DMS53 (cell line): ENCODE data around the gene RBM47.
"Not testable (repeated sequence)": the region's sequence is repeated elsewhere in the genome, so short reads cannot be mapped to it uniquely, and the experiment has no call there.

Experiments used
- DNase-seq: peaks from one replicate; lab custom pipeline; 2025; lab: John Stamatoyannopoulos, UW

RBM47 gene

DNA sequence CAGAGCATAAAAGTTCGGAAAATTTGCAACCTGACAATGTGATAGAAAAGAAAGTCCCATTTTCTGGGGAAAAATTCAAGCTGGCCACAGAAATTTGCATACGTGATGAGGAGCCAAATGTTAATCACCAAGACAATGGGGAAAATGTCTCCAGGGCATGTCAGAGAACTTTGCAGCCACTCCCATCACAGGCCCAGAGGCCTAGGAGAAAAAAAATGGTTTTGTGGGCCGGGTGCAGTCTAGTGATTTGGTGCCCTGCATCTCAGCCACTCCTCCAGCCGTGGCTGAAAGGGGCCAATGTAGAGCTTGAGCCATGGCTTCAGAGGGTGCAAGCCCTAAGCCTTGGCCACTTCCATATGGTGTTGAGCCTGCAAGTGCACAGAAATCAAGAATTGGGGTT lies 223.3 kb downstream of the RBM47 start:
- DNase-seq: no peak

DNA sequence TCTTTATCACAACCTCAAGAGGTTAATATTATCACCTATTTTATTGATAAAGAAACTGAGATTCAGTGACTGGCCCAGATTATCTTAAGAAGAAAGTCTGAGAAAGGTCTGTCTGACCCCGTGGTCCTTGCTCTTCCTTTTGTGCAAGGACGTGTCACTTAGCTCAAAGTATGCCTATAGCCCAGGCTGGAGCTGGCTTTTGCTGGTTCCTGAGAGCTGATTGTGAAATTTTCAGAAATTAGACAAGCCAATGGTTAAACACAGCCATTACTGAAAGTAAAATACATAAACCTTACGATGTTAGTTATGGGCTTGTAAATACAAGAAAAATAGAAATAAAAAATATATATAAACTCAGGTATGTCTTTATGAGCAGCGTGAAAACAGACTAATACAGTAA lies 224.5 kb downstream of the RBM47 start:
- no peak for DNase-seq

DNA sequence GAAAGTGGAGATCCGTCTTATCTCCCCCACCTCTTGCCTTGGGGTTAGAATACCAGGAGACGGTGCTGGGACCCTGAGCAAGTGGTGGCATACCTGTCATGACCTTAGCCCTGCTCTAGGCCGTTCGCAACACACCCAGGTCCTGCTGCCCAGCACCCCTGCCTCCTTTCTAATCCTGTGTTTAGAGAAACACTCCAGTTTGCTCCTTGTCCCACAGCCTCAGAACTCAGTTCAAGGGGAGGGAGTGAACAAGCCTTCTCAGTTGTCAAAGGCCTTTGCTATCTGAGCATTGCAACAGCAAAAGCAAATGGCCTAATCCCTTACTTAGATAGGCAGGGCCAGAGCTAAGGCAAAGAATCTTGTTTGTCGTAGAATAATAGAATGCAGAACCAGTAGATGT lies 226.6 kb downstream of the RBM47 start:
- no peak for DNase-seq

DNA sequence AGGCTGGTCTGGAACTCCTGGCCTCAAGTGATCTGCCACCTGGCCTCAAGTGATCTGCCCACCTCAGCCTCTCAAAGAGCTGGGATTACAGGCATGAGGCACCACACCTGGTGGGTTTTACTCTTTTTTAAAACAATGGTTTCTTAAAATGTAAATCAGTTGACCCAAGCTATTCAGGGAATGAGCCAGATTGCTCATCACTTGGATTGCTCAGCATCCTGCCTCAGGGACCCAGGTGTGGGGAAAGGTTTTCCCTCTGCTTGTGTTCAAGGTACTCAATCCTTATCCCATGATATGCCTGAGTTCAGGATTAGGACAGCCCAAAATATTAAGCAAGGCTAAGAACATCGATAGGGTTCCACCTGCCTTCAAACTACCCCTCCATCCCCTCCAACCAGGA lies 227.1 kb downstream of the RBM47 start:
- no peak for DNase-seq

DNA sequence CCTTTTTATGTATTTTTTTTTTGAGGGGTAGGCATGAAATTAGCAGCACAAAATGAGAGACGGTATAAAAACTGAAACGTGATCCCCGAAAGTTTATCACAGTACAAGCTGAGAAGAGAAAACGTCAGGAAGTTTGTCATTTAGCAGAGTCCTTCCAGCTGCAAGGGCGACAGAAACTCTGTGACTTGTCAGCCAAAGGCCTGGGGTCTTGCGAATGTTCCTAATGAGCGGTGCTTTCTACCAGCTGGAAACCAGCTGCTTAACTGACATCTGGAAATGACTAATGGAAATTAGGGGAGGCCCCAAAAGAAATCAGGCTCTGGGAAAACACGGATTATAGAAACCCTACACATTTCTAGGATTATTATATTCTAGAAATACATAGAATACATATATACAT lies 228.0 kb downstream of the RBM47 start:
- no peak for DNase-seq

DNA sequence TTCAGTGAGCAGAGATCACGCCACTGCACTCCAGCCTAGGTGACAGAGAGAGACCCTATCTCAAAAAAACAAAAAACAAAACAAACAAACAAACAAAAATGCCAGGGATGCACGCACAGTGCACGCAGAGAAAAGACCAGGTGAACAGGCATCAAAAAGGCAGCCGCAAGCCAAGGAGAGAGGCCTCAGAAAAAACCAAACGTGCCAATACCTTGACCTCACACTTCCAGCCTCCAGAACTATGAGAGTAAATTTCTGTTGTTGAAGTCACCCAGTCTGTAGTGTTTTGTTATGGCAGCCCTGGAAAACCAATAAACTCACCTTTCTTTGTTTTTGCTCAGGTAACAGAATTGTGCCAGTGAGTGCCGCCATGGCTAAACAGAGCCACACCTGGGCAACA lies 228.6 kb downstream of the RBM47 start:
- no peak for DNase-seq

DNA sequence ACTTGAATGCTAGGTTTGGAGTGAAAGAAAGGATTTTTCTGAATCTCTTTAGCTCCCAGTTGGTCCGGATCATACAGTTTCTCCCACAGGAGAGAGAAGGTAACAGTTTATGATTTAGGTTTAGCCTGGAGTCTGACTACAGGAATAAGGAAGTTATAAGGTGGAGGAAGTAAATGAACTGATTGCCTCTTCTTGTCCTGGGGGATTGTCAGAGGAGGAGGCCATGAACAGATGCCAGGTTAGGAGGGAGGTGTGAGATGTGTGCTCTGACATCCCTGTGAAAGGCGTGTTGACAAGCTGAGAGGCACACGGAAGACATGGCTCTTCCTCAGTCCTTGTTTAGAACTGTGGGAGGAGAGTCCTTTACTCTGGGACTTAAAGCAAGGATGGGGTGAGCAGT lies 230.1 kb downstream of the RBM47 start:
- no peak for DNase-seq

DNA sequence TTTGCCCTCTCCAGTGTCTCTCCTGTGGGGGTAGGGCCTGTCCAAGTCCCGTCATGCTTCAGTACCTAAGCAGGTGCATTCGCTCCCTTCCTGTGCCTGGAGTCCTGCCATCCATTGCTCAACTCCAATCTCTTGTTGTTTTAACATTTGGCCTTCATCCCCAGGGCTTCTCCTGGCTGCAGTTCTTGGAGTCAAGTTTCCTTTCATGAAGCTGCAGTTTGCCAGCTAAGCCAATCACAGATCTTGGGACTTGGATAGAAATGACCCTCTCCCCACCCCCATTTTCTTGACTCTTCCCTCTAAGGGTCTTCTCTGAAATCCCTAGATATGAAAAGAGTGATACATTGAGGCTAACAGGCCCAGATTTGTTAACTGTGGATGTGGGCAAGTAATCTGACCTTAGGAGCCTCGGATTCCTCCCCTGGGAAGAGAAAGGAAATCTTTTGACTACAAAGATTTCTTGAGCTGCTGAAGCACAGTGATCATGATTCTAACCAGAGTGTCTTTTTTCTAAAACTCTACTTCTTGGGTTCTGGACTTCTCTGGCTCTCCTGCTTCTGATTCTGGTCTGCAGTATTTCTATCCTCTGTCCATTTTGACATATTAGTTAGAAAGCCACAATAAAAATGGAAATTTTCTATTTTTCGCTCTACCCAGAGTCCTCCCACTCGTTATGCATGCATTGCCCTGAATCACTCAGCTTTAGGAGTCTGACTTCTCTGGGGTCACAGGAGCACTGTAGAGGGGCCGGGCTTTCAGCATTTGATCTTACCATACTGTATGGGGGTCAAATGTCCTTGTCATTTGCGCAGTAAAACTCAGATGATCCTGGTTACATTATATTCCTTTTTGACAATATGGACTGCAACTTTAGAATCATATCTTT lies 233.5 kb downstream of the RBM47 start:
- DNase-seq: peak; percentile 97

DNA sequence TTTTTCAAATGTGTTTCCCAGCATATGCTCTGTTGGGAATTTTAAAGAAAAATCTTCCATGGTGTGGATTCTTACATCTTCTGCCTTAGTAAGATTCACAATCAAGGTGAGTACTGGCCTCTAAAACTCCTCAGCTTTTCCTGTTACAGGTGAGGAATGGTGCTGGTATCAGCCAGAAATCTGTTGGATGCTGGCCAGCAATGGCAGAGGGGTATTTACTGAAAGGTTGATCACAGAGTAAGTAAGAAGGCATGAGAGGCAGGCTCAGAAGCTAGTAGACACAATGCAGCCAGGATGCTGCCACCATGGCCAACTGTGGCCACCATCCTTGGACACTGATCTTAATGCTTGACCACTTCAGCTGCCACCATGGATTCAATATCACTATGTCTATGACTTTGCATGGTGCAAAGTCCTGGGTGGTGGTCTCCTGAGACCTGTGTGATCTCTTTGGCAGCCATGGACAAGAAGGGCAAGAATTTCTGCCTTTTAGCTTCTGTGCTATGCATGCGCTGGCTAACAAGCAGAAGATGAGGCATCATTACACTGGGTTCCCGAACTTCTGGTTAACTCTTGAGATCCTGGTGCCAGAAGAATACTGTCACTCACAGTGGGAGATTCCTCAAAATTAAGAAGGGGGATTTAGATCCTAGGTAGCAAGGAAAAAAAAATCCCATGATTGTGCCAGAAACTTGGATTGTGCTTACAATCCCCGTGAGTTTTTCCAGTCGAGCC lies 234.3 kb downstream of the RBM47 start:
- peak; percentile 71 for DNase-seq

DNA sequence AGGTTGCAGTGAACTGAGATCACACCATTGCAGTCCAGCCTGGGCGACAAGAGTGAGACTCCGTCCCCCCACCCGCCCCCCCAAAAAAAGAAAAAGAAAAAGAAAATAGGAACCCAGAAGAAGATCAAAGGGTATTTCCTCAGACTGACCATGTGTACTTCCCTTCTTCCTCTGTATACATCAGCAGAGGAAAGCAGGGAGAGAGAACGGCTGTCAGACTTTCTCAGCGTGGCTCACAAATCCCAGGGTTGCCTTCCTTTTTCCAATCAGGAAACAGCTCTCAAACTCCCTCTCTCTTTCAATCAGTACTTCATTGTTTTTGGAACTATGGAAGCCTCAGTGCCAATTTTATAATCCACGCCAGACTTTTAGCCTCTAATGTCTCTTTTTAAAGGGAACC lies 235.4 kb downstream of the RBM47 start:
- DNase-seq: peak; percentile 17

DNA sequence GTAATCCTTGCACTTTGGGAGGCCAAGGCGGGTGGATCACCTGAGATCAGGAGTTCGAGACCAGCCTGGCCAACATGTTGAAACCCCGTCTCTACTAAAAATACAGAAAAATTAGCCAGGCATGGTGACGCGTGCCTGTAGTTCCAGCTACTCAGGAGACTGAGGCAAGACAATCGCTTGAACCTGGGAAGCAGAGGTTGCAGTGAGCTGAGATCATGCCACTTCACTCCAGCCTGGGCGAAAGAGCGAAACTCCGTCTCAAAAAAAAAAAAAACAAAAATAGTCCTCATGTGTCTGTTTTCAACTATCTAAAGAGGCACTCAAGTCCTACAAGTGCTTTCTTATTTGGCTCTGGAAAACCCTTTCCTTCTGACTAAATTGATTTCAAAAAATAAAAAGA lies 237.4 kb downstream of the RBM47 start:
- not testable (repeated sequence) for DNase-seq

DNA sequence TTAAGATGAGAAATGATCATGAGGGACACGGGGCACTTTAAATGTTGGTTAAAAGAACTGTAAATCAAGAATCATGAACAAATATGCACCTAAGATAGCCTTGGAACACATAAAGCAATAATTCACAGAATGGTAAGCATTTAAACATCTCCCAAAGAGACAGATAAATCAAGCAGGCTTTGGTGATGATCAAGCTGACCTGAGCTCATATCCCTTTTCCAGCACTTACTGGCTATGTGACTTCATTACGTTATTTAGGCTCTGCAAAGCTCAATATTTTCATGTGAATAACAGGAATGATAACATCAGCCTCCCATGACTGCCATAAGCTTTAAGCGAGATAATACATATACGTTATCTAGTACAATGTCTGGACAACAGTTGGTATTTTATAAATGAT lies 239.7 kb downstream of the RBM47 start:
- no peak for DNase-seq

DNA sequence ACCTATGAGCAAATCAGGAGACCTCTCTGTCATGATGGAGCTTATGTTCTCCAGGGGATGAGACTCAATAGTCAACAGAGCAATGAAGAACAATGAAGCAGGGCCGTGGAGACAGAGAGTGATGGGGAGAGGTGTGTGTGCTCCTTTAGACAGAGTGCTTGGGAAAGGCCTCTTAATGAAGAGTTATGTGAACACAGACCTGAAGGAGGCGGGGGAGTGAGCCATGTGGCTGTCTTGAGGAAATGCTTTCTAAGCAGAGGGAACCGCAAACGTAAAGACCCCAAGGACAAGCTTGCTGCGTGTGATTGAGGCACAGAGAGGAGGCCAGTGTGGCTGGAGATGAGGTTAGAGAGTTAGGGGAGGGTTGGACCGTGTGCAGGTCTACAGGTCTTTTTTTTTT lies 241.4 kb downstream of the RBM47 start:
- no peak for DNase-seq

DNA sequence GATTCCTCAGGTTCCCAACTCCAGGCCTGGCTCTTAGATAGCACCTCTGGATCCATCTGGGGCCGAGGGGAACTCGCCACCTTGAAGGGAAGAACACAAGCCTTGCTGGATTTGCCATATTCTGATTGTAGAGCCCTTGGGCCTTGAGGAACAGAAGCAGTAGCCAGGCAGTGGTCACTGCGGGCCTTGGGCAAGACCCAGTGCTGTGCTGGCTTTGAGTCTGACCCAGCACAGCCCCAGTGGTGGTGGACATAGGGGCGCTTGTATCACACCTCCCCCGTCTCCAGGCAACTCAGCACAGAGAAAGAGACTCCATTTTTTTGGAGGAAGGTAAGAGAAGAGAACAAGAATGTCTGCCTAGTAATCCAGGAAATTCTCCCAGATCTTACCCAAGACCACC lies 249.0 kb downstream of the RBM47 start:
- DNase-seq: no peak

DNA sequence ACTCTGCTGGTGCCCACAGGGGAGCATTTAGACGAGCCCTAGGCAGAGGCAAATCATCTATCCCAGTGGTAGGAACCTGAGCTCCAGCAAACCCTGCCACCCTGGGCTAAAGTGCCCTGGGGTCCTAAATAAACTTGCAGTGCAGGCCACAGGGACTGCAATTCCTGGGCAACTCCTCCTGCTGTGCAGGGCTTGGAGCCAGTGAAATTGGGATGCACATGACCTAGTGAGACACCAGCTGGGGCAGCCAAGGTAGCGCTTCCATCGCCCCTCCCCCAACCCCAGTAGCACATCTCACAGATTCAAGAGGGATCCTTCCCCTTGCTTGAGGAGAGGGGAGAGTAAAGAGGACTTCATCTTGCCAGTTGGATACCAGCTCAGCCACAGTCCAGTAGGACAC lies 250.4 kb downstream of the RBM47 start:
- no peak for DNase-seq

DNA sequence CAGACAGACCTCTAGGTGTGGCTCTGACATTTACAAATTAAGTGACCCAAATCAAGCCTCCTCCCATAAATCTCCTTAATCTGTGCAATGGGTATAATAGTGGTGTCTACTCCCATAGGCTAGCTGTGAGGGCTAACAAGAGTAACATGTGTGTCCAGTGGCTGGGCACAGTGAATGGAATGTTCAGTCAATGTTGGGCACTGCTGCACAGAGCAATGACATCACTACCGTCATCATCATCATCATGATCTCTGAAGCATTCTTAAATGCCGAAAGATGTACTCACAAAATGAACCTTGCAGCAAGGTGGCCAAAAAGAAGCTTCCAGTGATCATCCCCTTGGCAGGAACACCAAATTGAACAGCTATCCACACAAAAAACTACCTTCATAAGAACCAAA lies 251.0 kb downstream of the RBM47 start:
- no peak for DNase-seq

DNA sequence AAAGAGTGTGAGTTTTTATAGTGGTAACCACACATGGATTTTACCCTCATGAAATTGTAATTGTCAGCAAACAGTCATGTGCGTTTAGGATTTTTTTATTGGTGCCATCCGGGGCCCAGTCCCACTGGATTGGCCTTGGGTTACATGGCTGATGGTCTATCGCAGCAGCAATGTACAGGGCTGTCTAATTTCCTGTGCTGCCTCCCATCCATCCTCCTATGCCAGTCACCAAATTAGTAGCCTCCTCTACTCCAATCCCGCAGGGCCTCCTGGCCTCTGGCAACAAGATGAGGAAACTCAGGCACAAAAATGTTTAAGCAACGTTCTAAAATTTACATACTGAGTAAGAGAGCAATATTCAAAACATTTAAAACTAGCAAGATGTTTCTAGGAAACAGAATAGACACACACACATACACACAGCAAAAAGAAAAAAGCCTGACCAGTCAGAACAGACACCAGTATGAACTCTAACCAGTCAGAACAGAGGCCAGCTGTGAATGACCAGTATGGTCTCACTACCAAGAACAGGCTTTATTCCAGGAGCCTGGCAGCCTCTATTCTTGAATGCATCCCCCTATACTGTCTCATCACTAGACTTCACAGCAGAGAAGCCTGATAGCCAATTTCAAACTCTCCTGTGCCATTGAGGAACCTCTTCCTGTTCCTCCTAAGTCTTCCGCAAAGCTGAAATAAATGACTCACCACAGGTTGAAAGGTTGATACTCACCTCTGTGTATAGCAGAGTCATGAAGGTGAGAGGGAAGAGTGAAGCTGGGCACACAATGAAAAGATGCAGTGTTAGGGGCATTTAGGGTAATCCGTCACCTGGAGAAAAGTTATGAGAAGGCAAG lies 251.9 kb downstream of the RBM47 start:
- peak; percentile 89 for DNase-seq

DNA sequence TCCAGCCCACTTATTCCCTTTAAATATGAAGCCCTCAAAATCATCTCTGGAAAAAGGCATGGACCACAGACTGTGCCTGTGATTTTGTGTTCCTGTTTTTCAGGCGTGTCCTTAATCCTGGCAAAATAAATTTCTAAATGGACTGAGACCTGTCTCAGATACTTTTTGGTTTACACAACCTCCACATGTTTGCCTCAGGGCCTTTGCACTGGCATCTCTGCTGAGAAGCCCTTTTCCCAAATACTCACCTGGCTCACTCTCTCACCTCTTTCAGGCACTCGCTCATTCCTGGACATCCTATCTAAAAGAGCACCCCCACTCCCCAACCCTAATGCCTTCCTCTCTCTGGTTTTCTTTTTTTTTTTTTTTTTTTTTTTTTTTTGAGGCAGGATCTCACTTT lies 254.0 kb downstream of the RBM47 start:
- no peak for DNase-seq

DNA sequence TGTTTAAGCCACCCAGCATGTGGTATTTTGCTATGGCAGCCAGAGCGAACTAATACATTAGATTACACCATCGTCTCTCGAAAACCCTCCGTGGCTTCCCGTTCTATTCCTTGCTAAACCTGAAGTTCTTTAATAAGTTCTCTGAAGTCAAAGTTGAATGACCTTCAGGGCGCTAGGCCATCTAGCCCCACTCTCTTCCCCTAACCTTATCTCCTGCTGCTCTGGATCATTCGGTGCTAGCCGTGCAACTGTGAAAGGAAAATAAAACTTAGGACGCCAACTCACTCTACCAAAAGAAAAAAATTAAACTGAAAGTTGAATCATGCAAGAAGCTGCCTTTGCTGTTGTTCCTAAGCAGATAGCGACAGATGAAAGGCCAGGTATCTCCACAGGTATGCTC lies 254.6 kb downstream of the RBM47 start:
- DNase-seq: no peak

DNA sequence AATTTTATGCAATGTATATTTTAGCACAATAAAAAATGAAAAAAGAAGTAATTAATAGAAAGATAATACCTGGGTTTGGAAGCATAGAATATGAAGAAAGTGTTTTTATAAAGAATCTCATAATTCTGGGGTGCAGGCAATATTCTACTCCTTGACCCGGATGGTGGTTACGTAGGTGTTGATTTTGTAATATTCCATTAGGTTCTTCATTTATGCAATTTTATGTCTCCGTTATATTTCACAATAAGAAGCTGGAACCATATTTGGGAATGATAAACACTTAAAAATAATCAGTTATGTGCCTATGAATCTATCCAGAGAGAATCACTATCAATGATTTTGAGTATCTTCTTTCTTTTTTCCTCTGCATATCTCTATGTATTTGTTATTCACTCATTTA lies 256.0 kb downstream of the RBM47 start:
- no peak for DNase-seq
